Keratinocyte (primary cell): ENCODE measurements around the gene CILP2.

Source experiments
- CTCF ChIP-seq, 3 experiments: IDR thresholded peaks in 1 of 3; conservative IDR thresholded peaks in 1 of 3; optimal IDR thresholded peaks in 1 of 3; 2 replicates in 2 of 3; 3 replicates in 1 of 3; pipeline versions ENCODE3 to v1.5.1; 2011; ENCODE audit warnings: low read length in 3 of 3, mild to moderate bottlenecking in 3 of 3, moderate library complexity in 2 of 3, control low read depth in 1 of 3, inconsistent platforms in 1 of 3; ENCODE audit not compliant: insufficient read depth in 2 of 3; ENCODE audit errors: extremely low read depth in 1 of 3
- EZH2 ChIP-seq: IDR thresholded peaks from one replicate; pipeline ENCODE4 v1.6.1; 2012; ENCODE audit warnings: inconsistent platforms, mild to moderate bottlenecking, low read length, moderate library complexity

- TF ChIP-seq CTCF (optimal IDR thresholded peaks at IDR 0.05 in 1 of 3, IDR thresholded peaks at IDR 0.05 in 1 of 3, conservative IDR thresholded peaks at IDR 0.05 in 1 of 3; ENCODE audit: extremely low read depth in 1 of 3, insufficient read depth in 2 of 3, low read length in 3 of 3), result no peak
- TF ChIP-seq EZH2, result no peak
These were observed 42.4 kb downstream of the CILP2 start for GRCh38 chr19:19580418-19580817.
